HUES6 (cell line): Measurements from ENCODE around the gene ZNF407.

ENCODE experiments used
- H3K27ac ChIP-seq: 2 replicates; pipeline ENCODE4 v1.7.0; 2013; ENCODE audit warnings: low read depth, mild to moderate bottlenecking, low read length, inconsistent platforms
- H3K27me3 ChIP-seq: 2 replicates; pipeline ENCODE4 v1.6.1; 2013; ENCODE audit warnings: low read length; ENCODE audit not compliant: control insufficient read depth, insufficient read depth
- H3K36me3 ChIP-seq: 2 replicates; pipeline ENCODE4 v1.6.1; 2013; ENCODE audit warnings: low read length; ENCODE audit not compliant: control insufficient read depth, insufficient read depth
- H3K4me1 ChIP-seq: 2 replicates; pipeline ENCODE4 v1.6.1; 2013; ENCODE audit warnings: low read length; ENCODE audit not compliant: control insufficient read depth, insufficient read depth
- H3K4me3 ChIP-seq: 2 replicates; pipeline ENCODE4 v1.5.1; 2013; ENCODE audit warnings: low read depth, low read length
- H3K9ac ChIP-seq: one replicate; pipeline ENCODE4 v1.6.1; 2013; ENCODE audit warnings: mild to moderate bottlenecking, low read length
- H3K9me3 ChIP-seq: 2 replicates; pipeline ENCODE4 v1.6.1; 2013; ENCODE audit warnings: low read depth, low read length; ENCODE audit not compliant: control insufficient read depth, insufficient read depth

ZNF407 gene

DNA sequence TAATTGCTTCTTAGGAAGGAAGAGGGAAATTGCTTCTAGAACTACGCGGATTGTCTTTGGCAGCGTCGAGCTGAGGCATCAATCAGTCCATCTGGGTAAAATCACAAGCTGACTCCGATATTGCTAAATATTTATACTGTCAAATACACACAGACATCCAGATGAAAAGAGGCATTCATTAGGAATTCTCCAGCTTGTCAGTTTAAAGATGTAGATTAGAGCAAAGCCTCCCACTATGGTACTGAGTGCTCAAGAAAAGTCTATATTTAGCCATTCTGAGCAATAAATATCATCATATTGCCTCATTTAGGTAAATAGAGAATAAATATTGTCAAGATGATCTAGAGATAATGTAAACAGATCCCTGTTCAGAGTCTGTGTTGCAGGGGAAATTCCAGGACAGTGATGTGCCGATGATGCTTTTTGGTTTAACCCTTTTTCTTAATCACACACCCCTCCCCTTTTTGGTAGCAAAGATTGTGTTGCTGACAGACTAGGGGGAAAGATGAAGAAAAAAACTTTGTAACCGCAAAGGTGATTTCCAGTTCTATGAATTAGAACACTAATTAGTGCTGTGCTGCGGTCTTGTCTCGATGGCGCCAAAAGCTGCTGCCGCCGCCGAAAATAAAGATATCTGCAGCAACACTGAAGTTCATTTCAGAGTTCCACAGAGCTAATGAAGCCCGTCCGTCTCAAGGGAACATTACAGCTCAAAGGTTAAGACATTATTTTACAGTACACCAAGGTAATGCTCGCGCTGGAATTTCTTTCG, 439.4 kb downstream of the ZNF407 start:
- Histone ChIP-seq H3K4me3 (no peak overlapping the region), H3K4me1 (no peaks in the 10 kb centered on the region), H3K9me3 (no peaks in the 10 kb centered on the region), H3K36me3 (no peaks in the 10 kb centered on the region), H3K27ac (no peak overlapping the region), H3K9ac (no peak overlapping the region), H3K27me3 (no peaks in the 10 kb centered on the region)

DNA sequence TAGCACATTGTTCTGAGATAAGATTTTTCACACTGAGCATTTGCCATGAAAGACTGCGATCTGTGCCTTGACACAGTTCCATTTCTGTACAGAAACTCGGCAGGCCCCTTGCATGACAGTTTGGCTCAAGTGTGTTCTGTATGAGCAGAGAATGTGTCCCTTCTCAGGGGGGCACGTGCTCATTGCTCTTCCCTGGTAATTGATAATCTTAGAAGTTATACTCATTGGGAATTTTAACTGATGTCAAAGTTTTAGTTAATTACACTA, 440.0 kb downstream of the ZNF407 start:
- Histone ChIP-seq H3K4me3 (no peak overlapping the region), H3K9me3 (no peaks in the 10 kb centered on the region), H3K4me1 (no peaks in the 10 kb centered on the region), H3K27me3 (no peaks in the 10 kb centered on the region), H3K36me3 (no peaks in the 10 kb centered on the region), H3K9ac (no peak overlapping the region), H3K27ac (no peak overlapping the region)

DNA sequence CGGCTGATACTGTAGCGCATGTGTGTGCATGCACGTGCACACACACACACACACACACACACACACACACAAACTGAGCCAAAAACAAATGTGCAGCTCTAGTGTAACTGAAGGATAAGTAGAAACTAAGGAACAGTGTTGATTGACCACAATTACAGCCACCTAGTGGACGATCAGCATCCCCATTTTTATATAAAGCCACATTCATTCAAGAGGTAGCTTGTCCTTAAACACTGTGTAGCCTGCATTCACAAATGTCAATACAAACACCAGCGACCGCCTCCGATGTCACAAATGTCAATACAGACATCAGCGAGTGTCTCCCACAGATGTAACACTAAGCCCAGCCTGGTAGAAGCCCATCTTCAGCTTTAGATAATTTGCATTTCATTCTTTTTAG, 443.9 kb downstream of the ZNF407 start:
- no peaks in the 10 kb centered on the region for H3K9me3 ChIP-seq
- no peaks in the 10 kb centered on the region for H3K27me3 ChIP-seq
- H3K4me3 ChIP-seq = no peak overlapping the region
- H3K4me1 ChIP-seq = no peaks in the 10 kb centered on the region
- no peak overlapping the region for H3K27ac ChIP-seq
- H3K36me3 ChIP-seq = no peaks in the 10 kb centered on the region
- no peak overlapping the region for H3K9ac ChIP-seq

DNA sequence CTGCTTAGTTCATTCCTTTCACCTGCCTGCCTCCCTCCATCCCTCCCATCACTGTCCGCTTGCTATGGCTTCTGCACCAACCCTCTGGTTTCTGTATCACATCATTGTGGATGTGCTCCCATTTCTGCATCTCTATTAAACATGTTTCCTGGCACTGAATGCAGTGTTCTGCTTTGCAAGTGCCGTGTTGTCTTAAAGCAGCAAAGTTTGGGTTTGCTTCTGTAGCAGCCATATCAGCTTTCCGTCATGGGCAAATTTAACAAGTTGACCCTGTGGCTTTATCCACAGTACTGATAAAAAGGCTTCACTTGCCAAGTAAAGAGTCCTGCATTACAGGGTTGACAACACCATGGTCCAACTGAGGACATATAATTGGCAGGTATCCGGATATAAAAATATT, 445.8 kb downstream of the ZNF407 start:
- Histone ChIP-seq H3K27ac (no peak overlapping the region), H3K4me3 (no peak overlapping the region)

DNA sequence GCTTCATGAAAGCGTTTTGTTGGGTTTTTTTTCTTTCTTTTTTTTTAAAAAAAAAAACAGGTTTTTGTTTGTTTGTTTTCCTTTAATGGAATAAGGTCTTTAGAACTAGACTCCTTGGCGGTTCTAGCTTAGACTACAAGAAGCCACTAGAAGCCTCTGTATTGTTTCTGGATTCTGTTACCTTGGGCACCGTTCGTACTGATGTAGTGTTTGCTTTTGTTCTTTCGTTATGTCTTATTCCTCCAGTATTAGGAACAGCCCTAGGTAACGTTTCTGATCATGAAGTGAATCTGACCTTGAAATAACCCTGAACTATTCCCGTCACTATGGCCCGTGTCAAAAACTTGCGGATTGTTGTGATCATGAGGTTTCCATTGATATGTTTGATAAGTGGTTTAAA, 446.6 kb downstream of the ZNF407 start:
- H3K36me3 ChIP-seq = no peaks in the 10 kb centered on the region
- no peaks in the 10 kb centered on the region for H3K4me1 ChIP-seq

More for the DNA sequence above, 445.8 kb downstream of the ZNF407 start:
- H3K36me3 ChIP-seq = no peaks in the 10 kb centered on the region
- H3K9ac ChIP-seq = no peak overlapping the region
- no peaks in the 10 kb centered on the region for H3K9me3 ChIP-seq
- no peaks in the 10 kb centered on the region for H3K27me3 ChIP-seq
- no peaks in the 10 kb centered on the region for H3K4me1 ChIP-seq

DNA sequence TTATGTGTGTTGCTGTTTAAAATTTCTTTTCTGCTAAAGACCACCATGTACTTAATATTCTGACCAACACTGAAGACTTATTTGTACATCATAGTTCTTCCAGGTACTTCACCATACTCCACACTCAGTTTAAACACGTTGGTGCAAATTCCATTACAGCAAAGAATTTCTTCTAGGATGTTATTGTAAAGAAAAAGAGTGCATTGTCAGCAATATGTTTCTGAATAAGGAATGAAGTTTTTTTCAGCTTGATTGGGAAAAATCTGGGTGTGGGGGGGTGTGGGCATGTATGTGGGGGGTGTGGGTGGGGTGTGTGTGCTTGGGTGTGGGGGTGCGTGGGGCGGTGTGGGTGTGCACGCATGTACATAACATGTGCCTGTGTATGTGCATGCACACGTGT, 447.1 kb downstream of the ZNF407 start:
- no peaks in the 10 kb centered on the region for H3K9me3 ChIP-seq
- H3K4me1 ChIP-seq = no peaks in the 10 kb centered on the region
- no peak overlapping the region for H3K9ac ChIP-seq
- no peak overlapping the region for H3K4me3 ChIP-seq
- H3K27ac ChIP-seq = no peak overlapping the region
- H3K36me3 ChIP-seq = no peaks in the 10 kb centered on the region
- H3K27me3 ChIP-seq = no peaks in the 10 kb centered on the region

More for the DNA sequence above, 446.6 kb downstream of the ZNF407 start:
- no peaks in the 10 kb centered on the region for H3K27me3 ChIP-seq
- H3K27ac ChIP-seq = no peak overlapping the region
- H3K9ac ChIP-seq = no peak overlapping the region
- H3K4me3 ChIP-seq = no peak overlapping the region
- no peaks in the 10 kb centered on the region for H3K9me3 ChIP-seq

DNA sequence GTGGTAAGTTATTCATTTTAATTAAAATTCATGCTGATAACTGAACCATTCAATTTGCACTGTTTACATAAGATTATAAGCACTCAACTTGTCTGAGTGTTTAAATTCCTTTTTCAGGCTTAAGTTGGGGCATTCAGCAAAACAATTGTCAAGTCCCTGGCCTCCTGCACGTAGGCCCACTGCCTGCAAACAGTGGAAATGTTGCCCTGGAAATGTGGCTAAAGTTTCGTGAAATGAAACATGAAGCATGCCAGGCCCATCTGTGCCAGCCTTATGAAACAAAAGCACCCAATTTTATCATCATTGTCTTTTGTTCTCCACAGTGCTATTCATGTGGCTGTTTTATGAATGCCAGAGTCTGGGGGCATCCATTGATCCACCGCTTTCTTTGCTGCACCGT, 447.6 kb downstream of the ZNF407 start:
- no peaks in the 10 kb centered on the region for H3K9me3 ChIP-seq
- H3K36me3 ChIP-seq = no peaks in the 10 kb centered on the region
- H3K27me3 ChIP-seq = no peaks in the 10 kb centered on the region
- H3K9ac ChIP-seq = no peak overlapping the region
- no peak overlapping the region for H3K4me3 ChIP-seq
- H3K27ac ChIP-seq = no peak overlapping the region
- no peaks in the 10 kb centered on the region for H3K4me1 ChIP-seq

DNA sequence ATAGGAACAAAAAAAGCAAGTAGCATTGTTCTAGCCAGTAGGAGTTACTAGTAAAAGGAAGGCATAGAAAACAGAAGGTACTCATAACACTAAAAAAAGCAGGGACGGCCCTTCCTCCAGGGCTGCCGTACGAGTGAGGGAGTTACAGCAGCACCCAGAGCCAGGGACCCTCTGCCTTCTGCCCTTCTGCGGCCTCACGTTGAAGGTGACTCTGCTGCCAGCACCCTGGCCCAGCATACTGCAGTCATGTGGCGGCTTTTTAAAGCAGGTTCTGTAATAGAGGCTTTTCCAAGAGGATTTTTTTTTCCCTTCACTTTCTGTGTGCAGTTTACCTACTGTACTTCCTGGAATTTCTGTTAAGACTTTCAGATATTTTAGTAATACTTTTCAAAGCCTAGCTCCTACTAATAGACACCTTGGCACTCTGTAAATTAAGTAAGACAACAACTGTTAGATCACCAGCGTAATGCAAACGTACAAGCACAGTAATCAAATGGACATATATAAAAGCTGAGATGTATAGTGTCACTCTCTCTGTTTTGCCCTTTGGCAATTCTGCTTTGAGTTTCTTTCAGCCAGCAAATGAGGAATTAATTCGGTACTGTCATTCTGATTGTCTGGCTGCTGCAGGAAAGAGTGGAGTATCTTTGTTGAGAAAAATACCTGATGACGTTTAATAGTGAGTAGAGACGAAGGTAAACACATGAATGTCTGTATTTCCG, 449.7 kb downstream of the ZNF407 start:
- Histone ChIP-seq H3K27ac (no peak overlapping the region), H3K4me1 (no peaks in the 10 kb centered on the region), H3K4me3 (no peak overlapping the region), H3K36me3 (no peaks in the 10 kb centered on the region), H3K9me3 (no peaks in the 10 kb centered on the region), H3K27me3 (no peaks in the 10 kb centered on the region), H3K9ac (no peak overlapping the region)

DNA sequence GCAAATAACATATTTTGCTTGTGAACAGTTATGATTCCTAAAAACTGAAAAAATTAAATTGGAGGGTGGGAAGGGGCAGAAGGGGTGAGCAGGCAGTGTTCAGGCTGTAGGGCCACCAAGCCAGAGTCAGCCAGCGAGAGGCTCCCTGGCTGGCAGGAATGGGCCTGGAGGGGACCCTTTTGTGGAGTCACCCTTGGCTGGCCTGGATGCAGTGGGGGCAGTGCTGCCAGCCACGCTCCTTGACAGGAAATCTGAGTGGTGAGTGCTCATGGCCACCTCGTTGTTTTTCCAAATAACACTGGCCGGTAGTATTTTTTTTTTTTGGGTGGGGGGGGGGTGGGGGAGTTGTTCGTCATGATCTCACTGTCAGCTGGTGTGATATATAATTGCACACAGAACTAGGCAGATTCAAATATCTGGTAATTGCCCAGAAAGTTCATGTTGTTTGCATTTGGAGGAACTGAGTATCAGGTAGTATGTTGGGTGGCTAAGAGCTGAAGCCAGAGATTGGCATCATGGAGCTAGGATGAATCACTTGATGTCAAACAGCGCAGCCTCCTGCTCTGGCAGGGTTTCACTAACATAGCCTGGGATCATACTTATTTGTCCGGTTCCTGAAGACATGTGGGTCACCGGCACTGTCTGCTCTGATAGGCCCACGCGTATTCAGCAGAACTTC, 451.2 kb downstream of the ZNF407 start:
- Histone ChIP-seq H3K9ac (no peak overlapping the region), H3K9me3 (no peaks in the 10 kb centered on the region), H3K27me3 (no peaks in the 10 kb centered on the region), H3K4me1 (no peaks in the 10 kb centered on the region), H3K4me3 (no peak overlapping the region), H3K36me3 (no peaks in the 10 kb centered on the region), H3K27ac (no peak overlapping the region)

DNA sequence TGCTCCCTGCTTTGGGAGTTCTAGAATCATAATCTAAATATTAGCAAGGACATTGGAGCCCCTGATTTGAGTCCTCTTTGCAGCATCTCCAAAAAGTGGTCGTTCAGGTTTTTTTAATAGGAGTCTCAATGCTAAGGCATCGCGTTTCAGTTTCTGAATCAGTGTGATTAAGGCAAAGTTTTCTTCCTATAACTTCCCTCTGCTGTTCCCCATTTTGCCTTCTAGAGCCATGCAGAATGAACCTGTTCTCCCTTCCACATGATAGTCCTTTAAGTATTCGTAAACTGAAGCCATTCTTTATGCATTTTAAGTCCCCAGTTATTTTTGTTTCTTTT, 451.8 kb downstream of the ZNF407 start:
- Histone ChIP-seq H3K9ac (no peak overlapping the region), H3K27ac (no peak overlapping the region), H3K4me3 (no peak overlapping the region), H3K9me3 (no peaks in the 10 kb centered on the region), H3K36me3 (no peaks in the 10 kb centered on the region), H3K4me1 (no peaks in the 10 kb centered on the region), H3K27me3 (no peaks in the 10 kb centered on the region)

DNA sequence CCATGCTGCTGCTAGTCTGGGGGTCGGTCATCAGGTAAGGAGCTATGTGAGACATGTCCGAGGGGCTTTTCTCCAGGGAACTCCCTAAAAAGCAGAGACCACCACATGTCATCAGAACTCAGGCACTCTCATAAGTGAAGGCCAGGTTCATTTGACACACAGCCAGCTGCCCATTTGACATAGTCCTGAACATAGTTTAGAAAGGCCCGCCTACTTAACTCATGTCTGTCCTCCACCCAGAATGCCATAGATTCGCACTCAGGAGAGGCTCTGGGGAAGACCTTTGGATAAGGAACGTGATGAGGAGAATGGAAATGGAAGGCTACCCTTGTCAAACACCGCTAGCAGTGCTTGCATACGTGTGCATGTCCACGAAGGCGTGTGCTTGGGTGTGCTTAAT, 454.1 kb downstream of the ZNF407 start:
- no peaks in the 10 kb centered on the region for H3K27me3 ChIP-seq
- no peak overlapping the region for H3K4me3 ChIP-seq
- no peaks in the 10 kb centered on the region for H3K36me3 ChIP-seq

More for the DNA sequence above, 454.1 kb downstream of the ZNF407 start:
- no peak overlapping the region for H3K9ac ChIP-seq
- no peaks in the 10 kb centered on the region for H3K4me1 ChIP-seq
- no peak overlapping the region for H3K27ac ChIP-seq
- H3K9me3 ChIP-seq = no peaks in the 10 kb centered on the region
